GM21619 (cell line): ENCODE data around the gene KHDC4.

Source experiments
- ATAC-seq: cut with Tn5 transposase; IDR thresholded peaks from one replicate; pipeline ENCODE4 v1.9.1; 2021; ENCODE audit not compliant: unreplicated experiment

Gene KHDC4

DNA sequence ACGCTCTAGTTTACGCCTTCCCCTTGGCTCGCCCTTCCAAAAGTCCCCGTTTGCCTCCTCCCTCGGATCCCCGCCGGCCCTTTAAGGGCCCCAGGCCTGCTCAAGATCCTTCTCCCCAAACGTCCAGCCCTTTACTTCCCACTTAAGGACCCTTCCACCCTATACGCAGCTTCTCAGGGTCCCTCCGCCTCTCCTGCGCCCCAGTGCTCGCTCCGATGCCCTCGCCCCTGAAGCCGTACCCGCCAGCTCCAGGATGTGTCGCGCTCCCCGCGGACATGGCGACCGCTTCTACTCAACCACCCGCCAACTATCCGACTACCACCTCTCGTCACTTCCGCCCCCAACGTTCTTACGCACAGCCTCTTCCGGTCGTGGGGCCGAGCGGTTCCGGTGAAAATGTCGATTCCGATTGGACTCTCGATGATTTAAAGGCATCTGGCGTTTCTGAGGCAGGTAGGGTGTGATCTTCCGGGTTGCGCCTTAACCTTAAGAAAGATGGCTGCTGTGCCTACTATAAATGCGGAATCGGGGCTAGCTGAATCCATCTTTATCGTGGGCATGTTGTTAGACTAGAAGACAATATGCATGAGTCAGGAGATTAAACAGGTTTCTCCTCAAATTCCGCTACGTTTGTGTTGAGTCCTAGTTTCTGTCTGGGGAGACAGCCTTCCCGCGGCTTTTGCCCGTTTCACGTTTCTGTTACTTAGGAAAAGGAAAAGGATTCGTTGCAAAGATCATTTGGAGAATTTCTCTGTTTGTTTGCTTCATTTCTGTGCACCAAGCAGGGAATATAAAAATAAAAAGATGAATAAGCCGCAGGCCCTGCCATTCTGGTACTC lies at the start of gene KHDC4:
TSS of gene KHDC4 (minus strand) at position 317 of the 839 bp plus-strand sequence. CDS start at position 277, 40 bp downstream.
- ATAC-seq: peak; percentile 94

DNA sequence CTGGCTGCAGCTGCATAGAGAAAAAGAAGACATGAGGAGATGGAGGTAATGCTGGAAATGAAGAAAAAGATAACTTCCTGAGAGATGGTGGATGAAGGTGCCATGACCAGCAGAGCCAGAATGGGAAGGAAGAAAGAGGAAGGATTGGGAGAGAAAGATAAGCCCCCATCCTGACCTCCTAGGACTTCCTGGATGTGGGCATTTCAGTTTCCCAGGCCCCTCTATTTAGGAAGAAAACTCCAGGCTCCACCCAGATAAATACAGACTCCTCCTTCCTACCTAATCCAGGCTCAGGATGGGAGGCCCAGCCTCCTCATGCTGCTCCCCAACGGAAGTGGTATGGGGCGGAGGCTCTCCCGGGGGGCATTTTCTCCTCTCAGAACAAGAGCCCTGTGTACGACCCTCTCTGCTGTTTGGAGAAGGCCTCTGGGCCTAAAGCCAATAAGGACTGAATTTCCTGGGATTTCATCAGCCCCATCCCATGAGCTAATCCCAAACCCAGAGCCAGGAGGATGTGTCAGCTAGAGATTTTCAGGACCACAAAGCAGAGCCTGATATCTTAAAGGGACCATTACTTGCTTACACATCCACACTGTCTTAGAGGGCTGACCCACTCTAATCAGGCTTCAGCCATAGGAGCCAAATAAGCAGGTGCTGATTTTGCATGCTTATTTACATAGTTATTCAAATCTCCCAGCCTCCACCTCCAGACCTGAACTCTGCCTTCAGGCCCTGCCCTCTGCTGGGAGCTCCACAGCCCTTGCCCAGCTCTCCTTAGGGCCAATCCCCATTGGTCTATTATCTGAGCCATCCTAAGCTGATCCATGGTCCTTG lies 49.2 kb upstream of the KHDC4 start:
- ATAC-seq: no peak

DNA sequence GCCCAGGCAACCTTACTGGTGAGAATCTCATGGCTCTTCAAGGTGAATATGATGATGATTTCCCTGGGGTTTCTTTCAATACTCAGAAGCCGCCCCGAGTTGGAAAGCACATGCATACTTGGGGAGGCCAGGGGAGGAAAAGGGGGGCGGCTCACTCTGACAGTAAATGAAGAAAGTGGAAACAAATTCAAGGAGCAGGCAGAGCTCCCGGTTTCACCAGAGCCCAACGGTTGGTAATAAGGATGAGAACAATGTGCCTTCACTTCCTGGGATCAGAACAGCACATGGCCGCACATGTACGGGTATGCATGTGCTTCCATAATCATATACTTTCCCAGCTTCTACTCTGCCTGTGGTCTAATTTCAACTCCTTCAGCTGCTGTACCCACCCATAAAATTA lies 47.9 kb upstream of the KHDC4 start:
- no peak for ATAC-seq

DNA sequence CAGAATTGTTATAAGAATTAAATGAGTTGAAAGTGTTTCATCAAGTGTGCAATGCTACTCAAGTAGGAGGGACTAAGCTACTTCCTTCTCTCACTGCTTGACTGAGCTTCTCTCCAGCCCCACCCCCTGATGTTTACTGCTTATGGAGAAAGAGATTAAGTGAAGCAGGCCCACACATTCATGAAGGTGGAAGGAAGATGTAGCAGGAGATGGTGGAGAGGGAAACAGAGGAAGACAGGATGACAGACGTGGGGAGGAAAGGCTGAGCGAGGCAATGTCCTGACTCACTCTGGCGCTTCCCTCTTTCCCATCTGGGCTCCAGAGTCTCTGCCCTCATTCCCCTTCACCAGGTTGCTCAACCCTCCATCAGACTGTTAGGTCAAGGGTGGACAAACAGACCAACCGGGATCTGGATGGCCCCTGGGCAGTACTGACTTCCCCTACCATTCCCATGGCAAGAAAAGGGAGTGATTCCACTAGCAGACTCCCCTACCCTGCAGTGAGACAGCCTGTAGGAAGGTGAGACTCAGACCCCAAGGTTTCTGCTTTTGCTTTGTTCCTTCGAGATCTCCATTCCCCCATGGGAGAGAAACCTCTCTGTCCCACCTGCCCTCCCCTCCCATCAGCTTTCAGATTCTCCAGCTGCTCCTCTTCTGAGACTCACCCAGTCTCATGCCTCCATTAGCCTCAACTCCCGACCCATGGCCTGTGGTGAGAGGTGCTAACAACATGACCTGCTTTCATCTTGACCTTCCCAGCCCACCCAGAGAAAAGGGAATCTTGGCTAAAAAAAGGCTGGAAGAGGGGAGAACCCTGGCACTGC lies 47.3 kb upstream of the KHDC4 start:
- no peak for ATAC-seq

DNA sequence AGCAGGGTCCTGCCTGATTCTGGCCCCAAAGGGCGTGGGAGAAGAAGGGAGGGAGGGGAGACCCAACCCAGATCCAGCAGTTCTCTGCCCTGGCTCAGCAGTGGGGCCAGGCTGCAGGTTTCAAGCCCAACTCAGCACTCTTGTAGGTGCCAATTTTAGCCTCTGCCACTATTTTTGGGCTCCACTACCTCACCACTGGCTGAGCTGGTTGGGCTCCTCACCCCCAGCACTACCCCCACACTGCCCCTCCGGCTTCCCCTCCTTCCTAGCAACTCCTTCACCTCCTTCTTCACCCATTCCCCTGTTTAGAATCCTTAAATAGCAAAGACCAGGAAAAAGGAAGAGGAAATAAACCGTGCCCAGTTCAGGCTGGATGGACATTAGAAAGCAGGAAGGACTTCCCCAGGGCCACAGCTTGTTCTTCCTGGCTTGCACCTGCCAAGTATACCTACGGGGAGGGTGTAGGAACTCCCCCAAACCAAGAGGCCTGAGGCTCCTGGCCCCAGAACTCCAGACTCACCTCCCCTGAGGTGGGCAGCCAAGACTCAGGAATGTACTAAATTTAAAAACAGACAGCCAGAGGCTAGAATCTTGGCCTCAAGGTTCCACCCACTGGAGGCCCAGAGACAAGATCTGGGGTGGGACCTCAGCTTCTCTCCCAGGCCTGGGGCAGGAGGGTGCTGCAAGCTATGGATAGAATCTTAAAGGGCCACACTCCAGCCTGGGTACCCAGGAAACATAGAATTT lies 45.6 kb upstream of the KHDC4 start:
- no peak for ATAC-seq

DNA sequence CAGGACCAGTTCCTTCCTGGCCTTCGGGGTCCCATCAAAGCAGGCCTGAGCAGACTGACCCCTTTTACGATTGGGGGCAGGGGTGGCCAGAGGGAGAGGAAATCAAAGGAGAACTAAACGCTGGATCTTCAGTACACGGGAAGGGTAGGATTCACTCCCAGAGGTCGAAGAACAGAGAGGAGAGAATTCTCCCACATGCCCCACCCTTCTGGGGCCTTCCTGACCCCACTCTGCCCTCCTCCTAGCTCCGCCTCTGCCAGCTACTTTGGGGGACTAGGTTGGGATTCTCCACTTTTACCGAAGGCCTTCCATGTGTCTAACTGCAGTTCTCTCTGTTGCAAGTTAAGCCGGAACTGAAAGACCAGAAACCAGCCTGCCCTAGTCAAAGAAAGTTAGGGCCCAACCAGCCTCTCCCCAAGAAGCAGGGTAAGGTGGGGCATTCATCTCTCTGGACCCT lies 44.8 kb upstream of the KHDC4 start:
- no peak for ATAC-seq

DNA sequence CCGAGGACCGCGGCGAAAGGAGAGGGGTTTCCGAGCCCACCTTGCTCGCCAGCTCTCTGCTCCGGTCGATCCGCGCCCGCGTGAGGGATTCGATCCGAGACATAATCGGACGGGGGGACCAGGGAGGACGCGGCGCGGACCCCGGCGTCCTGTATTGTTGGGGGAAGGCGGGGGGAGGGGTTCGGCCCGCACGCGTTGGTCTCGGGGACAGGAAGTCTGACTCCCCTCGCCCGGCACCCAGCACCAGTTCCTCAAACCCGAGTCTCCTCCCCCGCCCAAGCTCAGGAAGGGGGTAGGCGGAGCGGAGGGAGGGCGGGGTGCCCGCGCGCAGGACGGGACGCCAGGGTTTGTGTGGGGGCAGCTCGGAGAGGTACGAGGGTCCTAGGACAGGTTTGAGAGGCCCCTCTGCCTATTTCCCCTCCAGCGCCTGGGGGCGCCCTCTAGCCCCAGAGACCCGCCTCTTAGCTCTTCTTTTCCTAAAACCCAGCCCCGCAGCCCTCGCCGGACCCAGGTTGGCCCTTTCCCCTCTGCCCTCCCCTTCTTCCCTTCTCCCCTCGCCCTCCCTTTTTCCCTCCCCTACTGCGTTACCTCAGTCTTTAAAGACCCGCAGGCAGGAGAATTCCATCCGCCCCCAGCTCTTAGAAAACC lies 44.2 kb upstream of the KHDC4 start, which contains the start of gene ARHGEF2:
TSS of gene ARHGEF2 (minus strand) at position 223 of the 648 bp plus-strand sequence. CDS start at position 103, 120 bp downstream.
- ATAC-seq: peak; percentile 50

DNA sequence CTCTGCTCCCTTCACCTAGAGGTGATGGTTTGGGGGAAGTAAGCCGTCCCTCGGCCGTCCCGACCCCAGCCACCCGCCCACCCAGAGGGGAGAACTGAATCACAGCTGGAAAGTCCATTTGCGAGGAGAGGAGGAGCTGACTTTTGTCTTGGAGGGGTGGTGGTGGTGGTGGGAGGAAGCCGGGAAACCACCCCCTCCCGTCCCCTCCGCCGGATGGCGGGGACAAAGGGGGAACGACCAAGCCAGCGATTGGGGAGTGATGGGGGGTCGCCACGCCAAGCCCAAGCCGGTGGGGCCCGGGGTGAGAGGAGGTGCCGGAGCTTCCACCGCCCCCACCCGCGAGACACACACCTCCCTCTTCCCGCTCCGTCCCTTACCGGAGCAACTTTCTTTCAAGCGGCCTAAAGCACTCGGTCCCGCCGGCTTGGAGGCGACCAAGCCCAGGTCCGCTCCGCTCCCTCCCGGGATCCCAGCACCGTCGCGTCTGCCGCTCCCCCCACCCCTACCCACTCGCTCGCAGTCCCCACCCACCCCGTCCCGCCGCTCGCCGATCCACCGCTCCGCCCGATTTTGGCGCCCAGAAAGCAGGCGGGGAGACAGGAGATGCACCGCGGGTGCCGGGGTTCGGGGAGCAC lies 43.6 kb upstream of the KHDC4 start:
- ATAC-seq: no peak

DNA sequence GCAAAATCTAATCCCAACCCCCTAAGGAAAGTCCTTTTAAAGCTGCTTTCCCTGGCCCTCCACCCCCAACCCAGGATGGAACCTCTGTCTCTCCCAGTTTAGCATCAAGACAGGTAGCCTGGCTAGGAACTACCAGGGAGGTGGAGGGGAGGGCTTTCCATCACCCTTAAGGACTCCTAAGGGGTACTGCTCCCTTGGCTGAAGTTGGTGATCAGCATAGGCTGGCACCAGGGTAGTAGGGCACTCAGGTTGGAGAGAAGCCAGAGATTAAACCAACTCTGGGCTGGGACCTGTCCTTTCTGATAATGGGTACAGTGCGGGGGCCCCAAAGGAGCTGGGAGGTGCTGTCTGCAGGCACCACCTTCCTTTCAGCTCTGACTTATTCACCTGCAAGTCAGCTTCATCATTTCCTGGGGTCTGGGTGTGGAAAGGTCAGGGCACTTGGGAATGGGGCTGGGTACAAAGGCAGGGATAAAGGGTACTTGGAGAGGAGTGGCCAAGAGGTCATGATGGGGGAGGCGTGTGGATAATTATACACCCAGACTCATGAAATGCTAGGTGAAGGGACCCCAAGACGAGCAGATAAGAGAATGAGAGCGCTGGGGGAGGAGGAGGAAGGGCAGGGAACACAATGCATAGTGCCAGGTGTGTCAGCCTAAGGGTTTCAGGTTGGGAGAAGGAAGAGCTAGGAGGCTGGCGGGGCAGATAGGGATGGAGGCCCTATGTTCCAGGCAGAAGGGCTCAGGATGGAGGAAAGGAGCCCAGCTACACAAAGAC lies 42.9 kb upstream of the KHDC4 start:
- no peak for ATAC-seq

DNA sequence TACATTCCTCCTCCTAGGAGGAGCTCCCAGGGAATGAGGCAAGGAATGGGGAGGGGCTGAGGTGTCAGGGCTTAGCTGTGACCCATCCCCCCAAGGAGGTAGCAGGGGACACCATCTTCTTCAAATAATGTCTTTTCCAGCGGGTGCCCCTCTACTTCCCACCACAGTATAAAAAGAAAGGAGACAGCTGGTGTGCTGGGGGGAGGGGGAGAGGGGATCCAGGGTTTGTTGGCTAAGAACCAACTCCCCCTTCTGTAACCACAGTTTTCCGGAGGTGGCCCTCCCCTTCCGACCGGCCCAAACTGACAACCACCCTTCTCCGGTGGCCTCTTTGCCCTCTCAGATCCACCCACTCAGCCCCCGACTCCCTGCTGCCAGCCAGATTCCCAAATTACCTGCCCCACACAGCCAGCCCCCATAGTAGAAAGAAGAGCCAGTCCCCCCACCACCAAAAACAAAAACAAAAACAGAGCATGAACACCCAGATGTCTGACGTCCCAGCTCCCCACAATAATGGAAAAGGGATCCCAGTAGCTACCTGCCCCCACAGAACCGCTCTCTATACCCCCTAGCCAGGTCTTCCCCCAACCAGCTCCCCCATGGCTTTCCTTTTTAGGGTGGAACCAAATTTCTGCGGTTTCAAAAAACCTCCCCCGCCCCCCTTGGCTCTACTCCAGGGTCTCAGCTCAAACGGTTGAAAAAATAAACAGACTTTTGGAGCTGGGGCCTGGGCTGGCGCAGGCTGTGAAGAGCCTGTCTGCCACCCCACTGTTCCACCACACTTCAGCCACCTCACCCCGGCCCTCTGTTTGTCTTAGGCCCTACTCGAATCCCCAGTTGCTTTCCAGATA lies 42.1 kb upstream of the KHDC4 start:
- ATAC-seq: no peak

DNA sequence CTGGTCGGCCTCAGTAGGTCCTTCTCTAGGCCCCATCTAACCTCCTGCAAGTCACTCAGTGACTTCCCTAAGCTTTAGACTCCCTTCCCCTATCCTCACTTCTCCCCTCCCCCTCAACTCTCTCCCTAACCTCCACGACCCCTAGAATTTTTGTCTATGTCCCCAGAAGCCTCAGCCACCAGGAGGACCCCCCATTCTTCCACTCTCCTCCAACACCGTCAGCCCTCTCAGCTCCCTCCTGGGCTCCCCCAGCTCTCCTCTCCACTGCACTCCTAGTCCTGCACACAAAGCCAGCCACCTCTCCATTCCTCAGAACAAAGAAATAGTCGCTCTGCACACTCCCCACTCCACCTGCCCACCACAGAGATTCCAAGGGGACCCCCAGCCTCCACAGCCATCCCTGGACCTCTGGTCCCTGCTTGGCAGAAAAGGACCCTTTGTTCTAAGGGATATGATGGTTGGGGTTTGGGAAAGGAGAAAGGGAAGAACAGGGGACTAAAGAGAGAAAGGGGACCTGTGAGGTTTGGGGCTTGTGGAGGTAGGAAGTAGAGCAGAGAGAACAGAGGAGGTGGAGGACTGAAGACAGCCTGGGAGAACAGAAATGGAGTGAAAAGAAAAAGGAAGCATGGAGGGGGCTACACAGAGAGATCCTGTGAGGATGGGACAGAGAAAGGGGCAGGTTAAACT lies 41.3 kb upstream of the KHDC4 start:
- ATAC-seq: no peak

DNA sequence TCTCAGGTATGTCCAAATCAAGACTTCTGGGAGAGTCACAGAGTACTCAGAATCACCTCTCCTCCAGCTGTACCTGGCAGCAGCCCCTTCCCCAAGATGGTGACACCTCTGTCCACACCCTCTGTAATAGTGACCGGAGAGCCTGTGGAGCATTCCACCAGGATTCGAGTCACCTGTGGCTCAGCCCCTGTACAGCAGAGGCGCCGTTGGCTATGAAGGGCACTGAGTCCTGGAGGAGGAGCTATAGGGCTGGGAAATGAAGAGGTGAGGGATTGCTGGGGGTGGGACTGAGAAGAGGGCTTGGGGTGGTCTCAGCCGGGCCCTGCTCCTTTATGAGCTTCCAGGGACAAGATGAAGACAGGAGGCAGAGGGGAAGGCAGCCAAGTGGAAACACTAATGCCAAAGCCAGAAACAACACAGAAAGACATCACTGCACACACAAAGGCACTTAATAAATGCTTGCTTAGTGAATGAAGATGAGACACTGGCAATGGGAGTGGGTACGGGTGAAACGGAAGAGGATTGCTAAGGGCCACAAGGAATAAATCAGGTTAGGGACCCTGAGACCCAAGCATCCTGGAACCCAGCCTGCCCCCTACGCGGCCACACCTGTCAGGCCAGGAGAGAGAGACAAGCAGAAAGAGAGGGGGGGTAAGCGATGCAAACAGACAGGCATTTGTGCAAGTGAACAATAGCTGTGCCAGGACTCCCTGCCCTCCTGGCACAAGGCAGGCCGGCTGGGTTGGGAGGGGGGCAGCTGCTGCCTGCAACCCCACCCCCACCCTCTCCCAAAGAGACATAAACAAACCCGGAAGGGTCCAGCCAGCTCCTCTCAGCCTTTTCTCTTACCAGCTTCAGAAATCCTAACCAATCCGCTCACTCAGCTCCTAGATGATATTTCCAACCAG lies 40.2 kb upstream of the KHDC4 start:
- no peak for ATAC-seq

DNA sequence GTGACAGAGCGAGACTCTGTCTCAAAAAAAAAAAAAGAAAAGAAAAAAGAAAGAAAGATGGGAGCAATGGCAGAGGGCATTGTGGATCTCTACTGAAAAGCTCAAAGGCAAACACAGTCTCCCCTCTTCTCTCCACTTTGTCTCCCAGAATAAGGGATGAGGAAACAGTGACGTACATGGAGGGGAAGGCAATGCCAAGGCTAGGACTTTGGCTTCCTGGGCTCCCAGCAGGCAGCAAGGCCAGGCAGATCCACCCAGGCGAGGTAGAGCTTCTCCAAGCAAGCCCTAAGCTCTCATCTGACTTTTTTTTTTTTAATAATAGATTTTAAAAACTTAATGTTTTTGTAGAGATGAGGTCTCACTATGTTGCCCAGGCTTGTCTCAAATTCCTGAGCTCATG lies 39.5 kb upstream of the KHDC4 start:
- ATAC-seq: no peak

DNA sequence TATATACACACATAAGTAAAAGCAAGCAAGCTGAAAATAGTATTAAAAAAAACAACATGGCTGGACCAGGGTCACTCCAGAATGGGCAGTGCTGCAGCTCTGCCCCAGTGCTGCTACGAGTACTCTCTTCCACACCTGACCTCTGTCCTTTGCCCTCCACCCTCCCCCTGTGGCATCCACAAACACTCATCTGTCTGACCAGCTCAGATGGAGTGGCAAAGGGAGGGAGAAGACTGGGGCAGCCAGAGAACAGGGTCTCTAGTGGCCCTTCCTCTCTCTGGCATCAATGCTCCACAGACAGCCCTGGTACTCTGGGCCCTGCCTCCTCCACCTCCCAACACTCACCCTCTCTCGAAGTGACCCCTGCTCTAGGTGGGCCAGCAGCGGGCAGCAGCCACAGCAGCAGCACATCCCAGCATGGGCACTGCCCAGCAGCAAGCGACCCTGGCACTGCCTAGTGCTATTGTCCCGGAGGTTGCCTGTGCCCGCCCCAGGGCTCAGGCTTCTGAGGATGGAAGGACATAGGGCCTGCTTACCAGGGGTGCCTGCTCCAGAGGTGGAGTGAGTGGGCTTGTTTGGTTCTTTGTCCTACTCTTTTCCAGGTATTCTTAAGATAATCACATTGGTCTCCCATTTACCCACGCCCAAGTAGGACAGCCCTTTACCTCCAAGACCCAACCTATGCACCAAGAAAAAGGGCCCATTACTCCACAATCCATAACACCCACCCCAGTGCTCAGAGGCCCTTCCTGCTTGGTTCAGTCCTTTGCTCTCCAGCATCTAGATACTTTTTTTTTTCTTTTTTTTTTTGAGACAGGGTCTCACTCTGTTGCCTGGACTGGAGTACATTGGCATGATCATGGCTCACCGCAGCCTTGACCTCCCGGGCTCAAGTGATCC lies 37.9 kb upstream of the KHDC4 start:
- no peak for ATAC-seq
